HEK293T (cell line): ENCODE results near the gene TSPAN14.

ENCODE experiments used
- CTCF ChIA-PET: fragments of 350-600 bp; formaldehyde crosslinking; extraction: SDS; loops from one replicate; lab custom pipeline; 2021; ENCODE audit warnings: antibody characterized with exemption, inconsistent platforms; lab: Yijun Ruan, JAX
- POLR2A ChIA-PET: fragments of 350-600 bp; formaldehyde crosslinking; extraction: SDS; loops from one replicate; lab custom pipeline; 2020; ENCODE audit warnings: antibody characterized with exemption, inconsistent platforms; lab: Yijun Ruan, JAX
- DNase-seq: peaks from one replicate; pipeline ENCODE4 v3.0.0; 2012; ENCODE audit warnings: mixed read lengths; ENCODE audit errors: extremely low spot score
- ARNT ChIP-seq: fragments of 450-650 bp; IDR thresholded peaks from 2 replicates; pipeline ENCODE4 v1.6.1; 2017; ENCODE audit warnings: mild to moderate bottlenecking
- BHLHE40 ChIP-seq: fragments of 450-650 bp; IDR thresholded peaks from 2 replicates; pipeline ENCODE4 v1.6.1; 2016; ENCODE audit warnings: mild to moderate bottlenecking, moderate library complexity, borderline replicate concordance
- CTBP1 ChIP-seq: fragments of 450-650 bp; IDR thresholded peaks from 2 replicates; pipeline ENCODE4 v1.6.1; 2016; ENCODE audit warnings: borderline replicate concordance
- ELF4 ChIP-seq: fragments of 450-650 bp; IDR thresholded peaks from 2 replicates; pipeline ENCODE4 v1.6.1; 2017; ENCODE audit warnings: antibody characterized with exemption
- FOXA1 ChIP-seq: fragments of 450-650 bp; IDR thresholded peaks from 2 replicates; pipeline ENCODE4 v1.6.1; 2016; ENCODE audit warnings: mild to moderate bottlenecking
- FOXK2 ChIP-seq: fragments of 450-650 bp; IDR thresholded peaks from 2 replicates; pipeline ENCODE4 v1.6.1; 2016; ENCODE audit warnings: mild to moderate bottlenecking
- FOXM1 ChIP-seq: fragments of 450-650 bp; IDR thresholded peaks from 2 replicates; pipeline ENCODE4 v1.6.1; 2017; ENCODE audit warnings: mild to moderate bottlenecking, borderline replicate concordance
- HDGF ChIP-seq: fragments of 450-650 bp; IDR thresholded peaks from 2 replicates; pipeline ENCODE4 v1.6.1; 2017; ENCODE audit warnings: antibody characterized with exemption, borderline replicate concordance
- L3MBTL2 ChIP-seq: fragments of 450-650 bp; conservative IDR thresholded peaks from 2 replicates; pipeline ENCODE4 v1.6.1; 2016; ENCODE audit warnings: mild to moderate bottlenecking
- LEF1 ChIP-seq: fragments of 450-650 bp; IDR thresholded peaks from 2 replicates; pipeline ENCODE4 v1.6.1; 2017; ENCODE audit warnings: mild to moderate bottlenecking, borderline replicate concordance
- NFRKB ChIP-seq: fragments of 450-650 bp; IDR thresholded peaks from 2 replicates; pipeline ENCODE4 v1.6.1; 2016; ENCODE audit warnings: mild to moderate bottlenecking, moderate library complexity
- PKNOX1 ChIP-seq: fragments of 450-650 bp; IDR thresholded peaks from 2 replicates; pipeline ENCODE4 v1.6.1; 2016
- SP1 ChIP-seq: fragments of 450-650 bp; IDR thresholded peaks from 2 replicates; pipeline ENCODE4 v1.6.1; 2017
- SUZ12 ChIP-seq: fragments of 450-650 bp; IDR thresholded peaks from 2 replicates; pipeline ENCODE4 v1.6.1; 2016; ENCODE audit warnings: mild to moderate bottlenecking
- TARDBP ChIP-seq: fragments of 450-650 bp; IDR thresholded peaks from 2 replicates; pipeline ENCODE4 v1.6.1; 2016
- ZNF384 ChIP-seq: fragments of 450-650 bp; IDR thresholded peaks from 2 replicates; pipeline ENCODE4 v1.6.1; 2016

Gene TSPAN14

GRCh38 chr10:80523773-80524172, 69.7 kb downstream of the TSPAN14 start:
- CTCF ChIA-PET, result interaction anchor here (0.5 to 0.6 kb wide), 2 partner anchors 18 to 73 kb away, joined by 3 read pairs; no protein-coding TSS in a partner anchor
- DNase-seq, result no peak
- POLR2A ChIA-PET, result no interaction called here
- no peak for TF ChIP-seq NFRKB
- TF ChIP-seq ARNT, result no peak
- no peak for TF ChIP-seq FOXK2
- TF ChIP-seq ELF4, result no peak

GRCh38 chr10:80524190-80524909, 70.2 kb downstream of the TSPAN14 start:
- CTCF ChIA-PET, result interaction anchor here (0.5 kb wide), 1 partner anchor 19 kb away, joined by 3 read pairs; no protein-coding TSS in a partner anchor

GRCh38 chr10:80526218-80526617, 72.1 kb downstream of the TSPAN14 start:
- ChIA-PET CTCF (no interaction called here), POLR2A (no interaction called here)
- no peak for TF ChIP-seq LEF1
- TF ChIP-seq NFRKB, result no peak
- TF ChIP-seq CTBP1, result no peak
- no peak for TF ChIP-seq SUZ12
- TF ChIP-seq ARNT, result no peak
- TF ChIP-seq BHLHE40, result no peak
- TF ChIP-seq TARDBP, result no peak
- TF ChIP-seq ELF4, result no peak
- no peak for TF ChIP-seq HDGF
- TF ChIP-seq FOXA1, result no peak
- no peak for TF ChIP-seq FOXM1
- no peak for DNase-seq

More at GRCh38 chr10:80524190-80524909, 70.2 kb downstream of the TSPAN14 start:
- POLR2A ChIA-PET, result no interaction called here
- no peak for DNase-seq
- TF ChIP-seq FOXA1, result no peak
- TF ChIP-seq FOXM1, result no peak
- no peak for TF ChIP-seq TARDBP
- no peak for TF ChIP-seq FOXK2
- no peak for TF ChIP-seq ARNT
- no peak for TF ChIP-seq SUZ12
- TF ChIP-seq L3MBTL2, result no peak
- no peak for TF ChIP-seq NFRKB

- POLR2A ChIA-PET, result no interaction called here
- DNase-seq, result no peak
These were observed 72.6 kb downstream of the TSPAN14 start for GRCh38 chr10:80526742-80527141.

GRCh38 chr10:80528185-80528700, 74.1 kb downstream of the TSPAN14 start:
- ChIA-PET CTCF (interaction anchor here (0.6 kb wide), 1 partner anchor 23 kb away, joined by 3 read pairs; no protein-coding TSS in a partner anchor), POLR2A (no interaction called here)
- TF ChIP-seq FOXA1 (no peak), ZNF384 (no peak), SP1 (no peak), ARNT (no peak), HDGF (no peak), ELF4 (no peak), CTBP1 (no peak), FOXK2 (no peak)
- no peak for DNase-seq

More at GRCh38 chr10:80526742-80527141, 72.6 kb downstream of the TSPAN14 start:
- TF ChIP-seq HDGF (no peak), PKNOX1 (no peak), TARDBP (no peak), NFRKB (no peak), L3MBTL2 (no peak), LEF1 (no peak), ARNT (no peak), SUZ12 (no peak), ZNF384 (no peak)
- CTCF ChIA-PET, result no interaction called here

GRCh38 chr10:80528901-80529300, 74.8 kb downstream of the TSPAN14 start:
- ChIA-PET POLR2A (no interaction called here), CTCF (no interaction called here)
- TF ChIP-seq LEF1 (no peak), ELF4 (no peak), PKNOX1 (no peak), HDGF (no peak), NFRKB (no peak), CTBP1 (no peak), FOXA1 (no peak), FOXM1 (no peak), TARDBP (no peak), L3MBTL2 (no peak)
- DNase-seq, result no peak

GRCh38 chr10:80529604-80530003, 75.5 kb downstream of the TSPAN14 start:
- DNase-seq, result no peak
- ChIA-PET CTCF (no interaction called here), POLR2A (no interaction called here)
- TF ChIP-seq SP1 (no peak), PKNOX1 (no peak), ELF4 (no peak), ZNF384 (no peak), LEF1 (no peak), BHLHE40 (no peak), FOXA1 (no peak), FOXK2 (no peak), NFRKB (no peak), HDGF (no peak), ARNT (no peak), TARDBP (no peak), CTBP1 (no peak), SUZ12 (no peak), L3MBTL2 (no peak), FOXM1 (no peak)
